Activated B cell treated with CpG ODN at 0.5 μM for 24 hours (primary cell): Measurements from ENCODE around the gene ACBD5. TPM values are rescaled to one million over a fixed set of nuclear protein-coding genes. Genes with fewer than 3 reads are reported as not detected.

Source experiments
- ATAC-seq: fragments of 200-7000 bp; cut with Tn5 transposase; one replicate; pipeline ENCODE4 v1.10.0; 2021; ENCODE audit warnings: low read depth, mild to moderate bottlenecking, moderate library complexity
- CTCF ChIA-PET: fragments of 350-600 bp; sonication (Branson Sonifier 250); formaldehyde crosslinking; loops from one replicate; lab custom pipeline; 2021; ENCODE audit warnings: antibody characterized with exemption; lab: Charles Lee
- POLR2A ChIA-PET: fragments of 350-600 bp; sonication (Branson Sonifier 250); formaldehyde crosslinking; loops from one replicate; lab custom pipeline; 2021; ENCODE audit warnings: antibody characterized with exemption; lab: Charles Lee
- DNase-seq: peaks from one replicate; pipeline ENCODE4 v3.0.0; 2022
- H3K27ac Mint-ChIP-seq: one replicate; pipeline ENCODE4 v1.8.0; 2020; ENCODE audit warnings: mixed read lengths
- H3K27me3 Mint-ChIP-seq: one replicate; pipeline ENCODE4 v1.8.0; 2021; ENCODE audit warnings: mixed read lengths
- H3K36me3 Mint-ChIP-seq: one replicate; pipeline ENCODE4 v1.8.0; 2021; ENCODE audit warnings: low read depth, mixed read lengths
- H3K4me1 Mint-ChIP-seq: one replicate; pipeline ENCODE4 v1.8.0; 2021; ENCODE audit warnings: mixed read lengths
- H3K4me3 Mint-ChIP-seq: one replicate; pipeline ENCODE4 v1.8.0; 2020; ENCODE audit warnings: mild to moderate bottlenecking, mixed read lengths
- H3K9me3 Mint-ChIP-seq: one replicate; pipeline ENCODE4 v1.8.0; 2020; ENCODE audit warnings: mixed read lengths
- CTCF ChIP-seq: fragments of 200-600 bp; IDR thresholded peaks from one replicate; pipeline ENCODE4 v1.8.0; 2022; ENCODE audit warnings: antibody characterized with exemption, mild to moderate bottlenecking
- intact Hi-C: fragments of 100-400 bp; cut with micrococcal nuclease; formaldehyde crosslinking; loops from one replicate; pipeline ENCODE4 v1.15.1; 2024
- total RNA-seq: library from RNA; stranded (reverse); gene quantifications from 2 replicates; pipeline ENCODE4 v1.2.3, GENCODE V29; 2022

Gene ACBD5
- total RNA-seq, 1 donor from 2014 or later, result 19.8 TPM

GRCh38 chr10:27203806-27204205 is 36.8 kb downstream of the ACBD5 start:
- ChIA-PET CTCF (no interaction called here), POLR2A (no interaction called here)
- H3K4me3 Mint-ChIP-seq, result no peak overlapping the region
- intact Hi-C loops, result no loop called here
- H3K9me3 Mint-ChIP-seq, result no peaks in the 10 kb centered on the region
- peaks cover 70% of the 10 kb centered on the region for H3K36me3 Mint-ChIP-seq
- no peak for ATAC-seq
- H3K4me1 Mint-ChIP-seq, result no peaks in the 10 kb centered on the region
- no peak for TF ChIP-seq CTCF
- no peak overlapping the region for H3K27ac Mint-ChIP-seq
- DNase-seq, result no peak
- H3K27me3 Mint-ChIP-seq, result no peaks in the 10 kb centered on the region

- Mint-ChIP-seq H3K4me1 (no peaks in the 10 kb centered on the region), H3K27me3 (no peaks in the 10 kb centered on the region), H3K36me3 (peaks cover 54% of the 10 kb centered on the region), H3K27ac (no peak overlapping the region), H3K4me3 (no peak overlapping the region), H3K9me3 (no peaks in the 10 kb centered on the region)
- no peak for TF ChIP-seq CTCF
- DNase-seq (no peak), ATAC-seq (no peak)
- intact Hi-C loops, result no loop called here
- ChIA-PET CTCF (no interaction called here), POLR2A (no interaction called here)
Observed at GRCh38 chr10:27197980-27198620, 42.5 kb downstream of the ACBD5 start.

GRCh38 chr10:27192284-27192683 is 48.3 kb downstream of the ACBD5 start:
- Mint-ChIP-seq H3K36me3 (peaks cover 14% of the 10 kb centered on the region), H3K4me3 (no peak overlapping the region), H3K27ac (no peak overlapping the region), H3K27me3 (no peaks in the 10 kb centered on the region), H3K4me1 (no peaks in the 10 kb centered on the region), H3K9me3 (no peaks in the 10 kb centered on the region)
- ATAC-seq (no peak), DNase-seq (no peak)
- CTCF ChIA-PET, result no interaction called here
- TF ChIP-seq CTCF, result no peak
- intact Hi-C loops, result no loop called here
- POLR2A ChIA-PET, result interaction anchor here (0.7 kb wide), 1 partner anchor 30 kb away, joined by 14 read pairs; no protein-coding TSS in a partner anchor

GRCh38 chr10:27190508-27190907 is 50.1 kb downstream of the ACBD5 start:
- CTCF ChIA-PET, result no interaction called here
- intact Hi-C loops, result no loop called here

GRCh38 chr10:27188897-27189296 is 51.7 kb downstream of the ACBD5 start:
- peaks cover 19% of the 10 kb centered on the region for H3K36me3 Mint-ChIP-seq
- H3K9me3 Mint-ChIP-seq, result no peaks in the 10 kb centered on the region
- no peak for DNase-seq

More at GRCh38 chr10:27190508-27190907, 50.1 kb downstream of the ACBD5 start:
- peaks cover 11% of the 10 kb centered on the region for H3K36me3 Mint-ChIP-seq
- TF ChIP-seq CTCF, result no peak
- H3K4me3 Mint-ChIP-seq, result no peak overlapping the region
- POLR2A ChIA-PET, result no interaction called here
- no peak overlapping the region for H3K27ac Mint-ChIP-seq
- no peak for ATAC-seq
- H3K9me3 Mint-ChIP-seq, result no peaks in the 10 kb centered on the region
- H3K27me3 Mint-ChIP-seq, result no peaks in the 10 kb centered on the region
- no peaks in the 10 kb centered on the region for H3K4me1 Mint-ChIP-seq
- DNase-seq, result no peak

More at GRCh38 chr10:27188897-27189296, 51.7 kb downstream of the ACBD5 start:
- H3K27ac Mint-ChIP-seq, result no peak overlapping the region
- intact Hi-C loops, result no loop called here
- ChIA-PET CTCF (no interaction called here), POLR2A (no interaction called here)
- H3K4me1 Mint-ChIP-seq, result no peaks in the 10 kb centered on the region
- TF ChIP-seq CTCF, result no peak
- no peak overlapping the region for H3K4me3 Mint-ChIP-seq
- ATAC-seq, result no peak
- no peaks in the 10 kb centered on the region for H3K27me3 Mint-ChIP-seq
